ENCODE data around the gene TMEM132D. TPM values are rescaled to one million over a fixed set of nuclear protein-coding genes. Genes with fewer than 3 reads are reported as not detected.

TMEM132D gene
- total RNA-seq, 1 experiment from 2014 or later: 1.4 TPM

- TF ChIP-seq PRDM15 (CRISPR knock-in tag; IDR thresholded peaks at IDR 0.05): no peak
- no peak for TF ChIP-seq ZNF671 (CRISPR knock-in tag; IDR thresholded peaks at IDR 0.05)
- TF ChIP-seq HMGA2 (CRISPR knock-in tag; IDR thresholded peaks at IDR 0.05): no peak
These were observed 433.6 kb downstream of the TMEM132D start (continued) for GRCh38 chr12:129470196-129470595.

- peaks cover 56% of the 10 kb centered on the region for H3K36me3 Mint-ChIP-seq
- TF ChIP-seq ZNF281 (CRISPR knock-in tag; IDR thresholded peaks at IDR 0.05) (no peak), ZNF425 (CRISPR knock-in tag; conservative IDR thresholded peaks at IDR 0.05) (no peak)
- H3K4me1 Mint-ChIP-seq: no peaks in the 10 kb centered on the region
- no peak overlapping the region for H3K27ac Mint-ChIP-seq
- H3K27me3 Mint-ChIP-seq (ENCODE audit: low read depth): peaks cover 17% of the 10 kb centered on the region
- DNase-seq (ENCODE audit: low spot score) (no peak), ATAC-seq (no peak)
- ChIA-PET CTCF (no interaction called here), POLR2A (no interaction called here)
- no peak overlapping the region for H3K4me3 Mint-ChIP-seq
- H3K9me3 Mint-ChIP-seq: peaks cover 66% of the 10 kb centered on the region
These were observed 436.1 kb downstream of the TMEM132D start for GRCh38 chr12:129467726-129468125.

GRCh38 chr12:129467289-129467688 is 436.5 kb downstream of the TMEM132D start:
- peaks cover 56% of the 10 kb centered on the region for H3K36me3 Mint-ChIP-seq
- ChIA-PET POLR2A (no interaction called here), CTCF (no interaction called here)
- ATAC-seq (no peak), DNase-seq (ENCODE audit: low spot score) (no peak)
- H3K27ac Mint-ChIP-seq: no peak overlapping the region
- peaks cover 17% of the 10 kb centered on the region for H3K27me3 Mint-ChIP-seq (ENCODE audit: low read depth)
- H3K4me1 Mint-ChIP-seq: no peaks in the 10 kb centered on the region
- peaks cover 66% of the 10 kb centered on the region for H3K9me3 Mint-ChIP-seq
- H3K4me3 Mint-ChIP-seq: no peak overlapping the region
- TF ChIP-seq ZNF416 (CRISPR knock-in tag; IDR thresholded peaks at IDR 0.05): no peak
- no peak for TF ChIP-seq CTCF (IDR thresholded peaks at IDR 0.05)
- no peak for TF ChIP-seq ZBTB21 (CRISPR knock-in tag; IDR thresholded peaks at IDR 0.05; ENCODE audit: borderline replicate concordance)
- TF ChIP-seq JAZF1 (CRISPR knock-in tag; IDR thresholded peaks at IDR 0.05): no peak
- no peak for TF ChIP-seq MXD4 (CRISPR knock-in tag; IDR thresholded peaks at IDR 0.05; ENCODE audit: borderline replicate concordance)
- TF ChIP-seq EMX1 (CRISPR knock-in tag; IDR thresholded peaks at IDR 0.05): no peak
- no peak for TF ChIP-seq GABPB1 (CRISPR knock-in tag; IDR thresholded peaks at IDR 0.05)
- TF ChIP-seq ATF3 (CRISPR knock-in tag; conservative IDR thresholded peaks at IDR 0.05): no peak
- TF ChIP-seq RELA (CRISPR knock-in tag; IDR thresholded peaks at IDR 0.05; ENCODE audit: borderline replicate concordance): no peak
- TF ChIP-seq OVOL2 (CRISPR knock-in tag; IDR thresholded peaks at IDR 0.05; ENCODE audit: borderline replicate concordance): no peak
- no peak for TF ChIP-seq TEAD1 (CRISPR knock-in tag; IDR thresholded peaks at IDR 0.05)
- no peak for TF ChIP-seq FOXP4 (CRISPR knock-in tag; IDR thresholded peaks at IDR 0.05)
- TF ChIP-seq AR (CRISPR knock-in tag; IDR thresholded peaks at IDR 0.05): no peak
- TF ChIP-seq ZNF317 (CRISPR knock-in tag; IDR thresholded peaks at IDR 0.05; ENCODE audit: borderline replicate concordance, low read depth): no peak

Data from WTC11 (cell line).